ENCODE measurements around the gene FANCF.
"Not testable (repeated sequence)": the region's sequence is repeated elsewhere in the genome, so short reads cannot be mapped to it uniquely, and the experiment has no call there.

Gene FANCF

GRCh38 chr11:22625448-22626287, at the start of gene FANCF:
Gene FANCF (minus strand): TSS chr11:22625823. CDS start chr11:22625810, 13 bp downstream.
- peak; percentile 91 for DNase-seq

- DNase-seq = no peak
These were observed 49.1 kb upstream of the FANCF start for GRCh38 chr11:22674470-22675439.

GRCh38 chr11:22671751-22672150, 46.1 kb upstream of the FANCF start:
- DNase-seq = no peak

DNA sequence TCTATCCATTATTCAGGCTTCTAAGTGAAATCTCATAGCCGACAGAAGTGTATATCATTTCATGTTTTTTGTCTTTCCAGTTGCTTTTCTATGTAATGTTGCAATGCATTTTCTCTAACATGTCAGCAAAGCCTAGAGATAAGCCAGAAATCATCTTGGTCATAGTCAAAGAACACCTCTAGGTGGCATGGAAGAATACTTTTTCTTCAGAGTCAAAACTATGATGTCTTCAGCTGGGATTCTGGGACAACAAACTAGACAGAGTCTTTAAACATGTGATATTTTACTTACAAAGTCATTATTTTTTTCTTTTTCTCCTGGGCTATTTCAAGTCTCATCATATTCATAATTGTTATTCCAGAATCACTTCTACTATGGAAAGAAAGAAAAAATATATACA, 45.2 kb upstream of the FANCF start:
- DNase-seq = no peak

DNA sequence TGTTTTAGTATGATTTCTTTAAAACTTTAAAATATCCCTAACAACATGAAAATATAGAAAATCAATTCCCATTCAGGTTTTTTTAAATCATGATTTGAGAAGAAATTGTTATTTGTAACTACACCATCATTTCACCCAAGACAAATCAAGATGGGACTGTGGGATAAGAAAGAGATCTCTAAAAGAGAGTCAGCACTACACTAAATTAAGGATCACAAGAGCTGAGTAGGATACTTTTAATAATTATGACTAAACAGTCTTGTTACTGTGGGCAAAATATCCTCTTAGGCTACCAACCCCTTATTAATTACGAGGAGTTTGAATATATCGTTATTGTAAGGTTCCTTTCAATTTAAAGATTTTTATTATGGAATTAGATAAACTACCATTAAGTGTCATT, 43.7 kb upstream of the FANCF start:
- no peak for DNase-seq

DNA sequence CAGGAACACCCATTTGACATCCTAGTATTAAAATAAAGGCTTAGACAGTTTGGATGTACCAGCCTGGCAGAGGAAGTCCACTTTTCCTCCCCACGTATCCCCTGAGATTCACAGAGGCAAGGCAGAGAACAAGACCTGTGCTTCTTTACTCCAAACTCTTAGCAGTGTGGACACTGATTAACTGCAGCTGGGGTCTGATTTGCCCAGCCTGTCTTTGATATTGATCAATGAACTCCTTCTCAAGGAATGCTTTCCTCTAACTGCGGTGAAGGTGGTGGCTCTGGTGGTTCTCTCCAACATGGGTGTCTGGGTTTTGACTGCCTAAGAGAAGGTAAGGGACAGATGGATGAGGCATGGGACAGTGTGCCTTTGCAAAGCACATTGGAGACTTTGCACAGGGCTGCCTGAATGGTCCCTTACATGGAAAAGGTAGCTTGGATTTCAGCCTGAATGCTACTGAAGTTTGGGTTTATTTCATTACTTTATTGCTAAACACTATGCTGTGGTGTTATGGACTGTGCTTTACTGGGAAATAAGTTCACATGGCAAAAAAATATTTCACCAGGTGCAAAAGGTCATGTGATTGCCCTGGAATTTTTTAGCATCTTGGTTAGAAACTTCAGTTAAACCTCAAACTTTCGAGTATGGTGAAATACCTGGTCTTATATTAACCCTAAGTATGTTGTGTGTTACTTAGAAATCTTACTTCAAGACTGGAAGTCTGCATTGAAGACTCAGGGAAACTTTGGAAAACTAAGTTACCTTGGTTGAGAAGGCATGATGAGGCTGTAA, 42.6 kb upstream of the FANCF start:
- DNase-seq = no peak

DNA sequence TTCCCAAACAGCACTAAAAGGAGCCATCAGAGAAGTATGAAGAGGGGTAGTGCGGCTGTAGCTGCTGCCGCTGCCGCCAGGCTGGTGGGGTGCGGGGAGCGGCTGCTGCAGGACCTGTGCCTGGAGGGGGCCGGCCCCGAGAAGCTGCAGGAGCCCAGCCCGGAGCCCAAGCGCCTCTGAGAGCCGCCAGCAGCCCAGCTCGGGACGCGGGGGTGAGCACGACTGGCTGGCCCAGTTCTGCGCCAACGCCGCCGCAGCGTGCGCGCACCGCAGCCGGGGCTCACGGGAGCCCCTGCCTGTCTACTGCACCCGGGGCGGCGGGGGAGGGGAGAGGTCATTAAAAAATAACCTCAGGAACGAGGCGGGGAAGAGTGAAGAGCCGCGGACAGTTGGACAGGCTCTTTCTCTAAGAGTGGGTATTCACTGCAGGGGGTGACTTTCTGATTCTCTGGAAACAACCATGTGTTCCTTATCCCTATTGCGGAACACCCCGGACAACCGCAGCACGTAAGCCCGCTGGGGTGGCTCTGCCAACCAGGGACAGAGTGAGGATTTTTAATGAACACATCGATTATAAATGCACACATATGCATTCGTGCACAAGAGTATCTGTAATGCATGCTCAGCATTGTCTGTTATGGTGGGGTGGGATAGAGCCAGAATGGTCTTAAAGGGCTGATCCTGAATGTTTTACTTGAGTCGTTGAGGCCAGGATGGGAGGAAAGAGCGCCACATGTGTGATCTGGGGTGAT, 41.2 kb upstream of the FANCF start:
- DNase-seq = no peak

DNA sequence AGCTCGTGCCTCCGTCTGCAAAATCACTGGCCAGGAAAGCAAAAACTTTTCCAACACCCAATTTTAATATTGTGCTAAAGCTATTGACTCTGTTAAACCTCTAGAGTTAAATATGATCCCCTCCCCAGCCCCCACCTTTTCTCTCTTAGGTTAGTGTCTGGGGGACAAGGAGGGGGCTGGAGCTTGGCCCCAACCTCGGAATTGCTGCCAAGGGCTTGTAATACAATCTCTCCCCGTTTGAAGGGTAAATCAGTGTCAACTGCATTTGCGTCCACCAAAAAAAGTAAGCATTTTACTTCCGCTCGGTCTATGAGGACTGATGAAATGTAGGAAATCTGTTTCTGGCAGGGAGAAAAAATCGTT, 40.7 kb upstream of the FANCF start, which contains the start of gene GAS2:
Gene GAS2 (plus strand): TSS at position 287 of the 363 bp plus-strand sequence. CDS start 8,259 bp downstream, outside the sequence.
- no peak for DNase-seq

- DNase-seq = no peak
These were observed 34.2 kb upstream of the FANCF start for GRCh38 chr11:22659783-22660182.

- DNase-seq = no peak
These were observed 31.6 kb upstream of the FANCF start for GRCh38 chr11:22657101-22657694.

DNA sequence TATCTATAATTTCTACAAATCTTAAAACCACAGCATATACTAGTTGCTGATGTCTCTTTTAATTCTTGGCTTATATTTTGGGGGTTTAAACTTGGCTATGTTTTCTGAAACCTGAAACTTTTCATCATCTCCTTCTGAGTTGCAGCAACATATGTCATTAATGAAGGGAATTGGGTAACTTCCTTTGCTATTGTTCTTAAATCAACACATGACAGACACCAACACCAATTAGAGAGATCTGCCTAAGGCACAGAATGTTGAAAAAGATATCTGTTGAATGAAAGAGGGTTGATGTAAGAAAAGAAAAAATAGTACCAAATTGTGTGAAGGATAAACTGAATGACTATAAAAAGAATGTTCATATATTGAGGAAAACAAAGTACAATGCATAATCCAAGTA, 30.5 kb upstream of the FANCF start:
- DNase-seq = no peak

DNA sequence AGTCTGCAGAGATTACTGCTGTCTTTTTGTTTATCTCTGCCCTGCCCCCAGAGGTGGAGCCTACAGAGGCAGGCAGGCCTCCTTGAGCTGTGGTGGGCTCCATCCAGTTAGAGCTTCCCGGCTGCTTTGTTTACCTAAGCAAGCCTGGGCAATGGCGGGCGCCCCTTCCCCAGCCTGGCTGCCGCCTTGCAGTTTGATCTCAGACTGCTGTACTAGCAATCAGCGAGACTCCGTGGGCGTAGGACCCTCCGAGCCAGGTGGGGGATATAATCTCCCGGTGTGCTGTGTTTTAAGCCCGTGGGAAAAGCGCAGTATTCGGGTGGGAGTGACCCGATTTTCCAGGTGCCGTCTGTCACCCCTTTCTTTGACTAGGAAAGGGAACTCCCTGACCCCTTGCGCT, 26.7 kb upstream of the FANCF start:
- DNase-seq = not testable (repeated sequence)

GRCh38 chr11:22641559-22641958, 15.9 kb upstream of the FANCF start:
- no peak for DNase-seq

DNA sequence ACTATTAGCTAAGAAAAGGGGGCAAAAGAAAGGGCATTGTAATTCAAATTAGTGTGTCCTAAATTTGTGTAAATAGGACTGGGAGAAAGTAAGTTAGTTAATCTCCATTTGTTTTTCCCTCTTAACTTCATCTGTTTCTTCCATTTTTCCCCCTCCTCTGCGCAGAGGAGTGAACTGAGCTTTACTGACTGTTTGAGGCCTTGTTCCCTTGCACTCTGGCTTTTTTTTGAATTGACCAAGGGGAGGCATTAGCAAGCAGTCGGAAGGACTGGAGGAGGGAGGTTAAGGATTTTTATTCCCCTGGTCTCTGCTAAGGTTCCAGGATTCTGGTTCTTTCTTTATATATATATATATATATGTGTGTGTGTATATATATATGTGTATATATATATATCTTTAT, 15.2 kb upstream of the FANCF start:
- no peak for DNase-seq

DNA sequence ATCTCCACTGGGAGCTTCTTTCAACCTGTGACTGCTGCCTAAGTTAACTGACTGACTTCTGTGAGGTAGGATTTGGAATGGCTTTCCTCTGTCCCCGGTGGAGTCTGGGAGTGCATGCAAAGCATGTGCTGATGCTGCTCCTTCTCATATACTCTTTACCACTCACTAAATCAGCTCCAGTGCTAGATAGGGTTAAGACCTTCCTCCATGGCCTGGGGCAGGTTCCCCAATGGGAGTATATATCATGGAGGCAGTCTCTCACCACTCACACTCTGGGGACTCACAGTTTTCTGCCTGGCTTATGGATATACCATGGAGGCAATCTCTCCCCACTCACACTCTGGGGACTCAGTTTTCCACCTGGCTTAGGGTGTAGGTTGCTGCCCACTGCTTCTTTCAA, 10.1 kb upstream of the FANCF start:
- DNase-seq = no peak

GRCh38 chr11:22634897-22635629, 9.4 kb upstream of the FANCF start:
- DNase-seq = no peak

DNA sequence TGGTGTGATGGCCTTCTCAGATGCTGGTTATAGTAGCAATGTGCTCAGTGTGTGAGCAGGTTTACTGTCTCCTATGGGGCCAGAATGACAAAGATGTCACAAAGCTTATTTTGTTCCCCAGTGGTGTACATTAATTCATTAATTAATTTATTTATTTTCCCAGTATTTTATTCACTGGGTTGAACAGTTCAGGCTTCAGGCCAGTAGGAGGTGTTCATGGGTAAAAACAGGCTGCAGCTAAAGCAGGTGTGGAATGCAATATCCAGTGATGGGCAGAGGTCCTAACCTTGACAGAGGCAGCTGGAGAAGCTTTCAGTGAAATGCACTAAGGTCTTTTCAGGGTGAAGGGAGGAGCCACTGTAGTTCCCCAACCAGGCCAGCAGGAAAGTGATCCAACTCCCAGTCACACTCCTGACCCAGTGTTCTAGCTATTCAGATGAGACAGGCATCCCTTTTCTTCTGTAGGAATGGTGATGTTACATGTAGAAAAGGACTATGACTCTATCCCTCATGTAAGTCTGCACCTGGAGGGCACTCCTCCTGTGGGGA, 7.8 kb upstream of the FANCF start:
- no peak for DNase-seq

GRCh38 chr11:22627421-22627820, 1.8 kb upstream of the FANCF start:
- no peak for DNase-seq

DNA sequence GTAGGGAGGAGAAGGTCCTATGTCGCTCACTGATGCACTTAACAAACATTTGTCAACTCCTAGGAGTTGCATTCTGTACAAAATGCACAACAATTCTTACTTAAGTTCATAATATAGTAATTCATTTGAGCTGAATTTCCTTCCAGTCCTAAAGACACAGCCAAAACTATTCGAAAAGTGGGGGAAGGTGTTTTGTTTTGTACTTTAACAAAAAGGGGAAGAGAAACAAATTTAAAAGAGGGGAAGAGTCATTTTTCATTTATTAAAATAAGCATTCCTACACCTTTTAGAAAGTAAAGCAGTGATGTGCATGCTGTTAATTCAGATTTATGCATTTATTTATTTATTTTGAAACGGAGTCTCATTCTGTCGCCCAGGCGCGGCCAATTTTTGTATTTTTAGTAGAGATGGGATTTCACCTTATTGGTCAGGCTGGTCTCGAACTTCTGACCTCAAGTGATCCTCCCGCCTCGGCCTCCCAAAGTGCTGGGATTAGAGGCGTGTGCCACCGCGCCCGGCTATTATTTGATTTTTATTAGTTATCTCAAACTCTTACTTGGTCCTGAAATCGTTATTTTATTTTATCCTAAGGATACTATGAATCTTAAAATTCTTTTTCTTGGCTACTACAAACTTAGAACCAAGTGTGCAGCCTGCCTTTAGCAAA, 1.1 kb upstream of the FANCF start:
- DNase-seq = no peak
